ENCODE results near the gene GADD45A.
"Not testable (repeated sequence)": the region's sequence is repeated elsewhere in the genome, so short reads cannot be mapped to it uniquely, and the experiment has no call there.

GADD45A gene

GRCh38 chr1:67710417-67710816 lies 25.4 kb downstream of the GADD45A start:
- in situ Hi-C loops (cut with HindIII; ENCODE audit: low pct_ligation_motif_present, low pct_unique_long_range_greater_than_20kb, low sequenced_read_pairs) = no loop called here
- no peak for DNase-seq

- in situ Hi-C loops (cut with HindIII; ENCODE audit: low pct_ligation_motif_present, low pct_unique_long_range_greater_than_20kb, low sequenced_read_pairs) = no loop called here
These were observed 26.3 kb downstream of the GADD45A start for GRCh38 chr1:67711158-67711854.

GRCh38 chr1:67711855-67712212 lies 26.8 kb downstream of the GADD45A start:
- no peak for DNase-seq
- in situ Hi-C loops (cut with HindIII; ENCODE audit: low pct_ligation_motif_present, low pct_unique_long_range_greater_than_20kb, low sequenced_read_pairs) = no loop called here

More at GRCh38 chr1:67711158-67711854, 26.3 kb downstream of the GADD45A start:
- DNase-seq = no peak

GRCh38 chr1:67713057-67713846 lies 28.3 kb downstream of the GADD45A start:
- peak; percentile 80 for DNase-seq
- in situ Hi-C loops (cut with HindIII; ENCODE audit: low pct_ligation_motif_present, low pct_unique_long_range_greater_than_20kb, low sequenced_read_pairs) = no loop called here

GRCh38 chr1:67715819-67716218 lies 30.8 kb downstream of the GADD45A start:
- in situ Hi-C loops (cut with HindIII; ENCODE audit: low pct_ligation_motif_present, low pct_unique_long_range_greater_than_20kb, low sequenced_read_pairs) = no loop called here
- DNase-seq = no peak

- DNase-seq = peak; percentile 22
- in situ Hi-C loops (cut with HindIII; ENCODE audit: low pct_ligation_motif_present, low pct_unique_long_range_greater_than_20kb, low sequenced_read_pairs) = no loop called here
These were observed 31.8 kb downstream of the GADD45A start for GRCh38 chr1:67716800-67717199.

- peak; percentile 38 for DNase-seq
- in situ Hi-C loops (cut with HindIII; ENCODE audit: low pct_ligation_motif_present, low pct_unique_long_range_greater_than_20kb, low sequenced_read_pairs) = no loop called here
These were observed 32.9 kb downstream of the GADD45A start for GRCh38 chr1:67717876-67718275.

- in situ Hi-C loops (cut with HindIII; ENCODE audit: low pct_ligation_motif_present, low pct_unique_long_range_greater_than_20kb, low sequenced_read_pairs) = no loop called here
- DNase-seq = no peak
These were observed 34.6 kb downstream of the GADD45A start for GRCh38 chr1:67719329-67720196.

- in situ Hi-C loops (cut with HindIII; ENCODE audit: low pct_ligation_motif_present, low pct_unique_long_range_greater_than_20kb, low sequenced_read_pairs) = no loop called here
- DNase-seq = no peak
These were observed 36.1 kb downstream of the GADD45A start for GRCh38 chr1:67721112-67721511.

- no peak for DNase-seq
- in situ Hi-C loops (cut with HindIII; ENCODE audit: low pct_ligation_motif_present, low pct_unique_long_range_greater_than_20kb, low sequenced_read_pairs) = no loop called here
These were observed 36.8 kb downstream of the GADD45A start for GRCh38 chr1:67721650-67722291.

- in situ Hi-C loops (cut with HindIII; ENCODE audit: low pct_ligation_motif_present, low pct_unique_long_range_greater_than_20kb, low sequenced_read_pairs) = no loop called here
- DNase-seq = no peak
These were observed 37.4 kb downstream of the GADD45A start for GRCh38 chr1:67722292-67722944.

GRCh38 chr1:67723126-67723525 lies 38.1 kb downstream of the GADD45A start:
- in situ Hi-C loops (cut with HindIII; ENCODE audit: low pct_ligation_motif_present, low pct_unique_long_range_greater_than_20kb, low sequenced_read_pairs) = no loop called here
- DNase-seq = no peak

GRCh38 chr1:67723620-67724019 lies 38.6 kb downstream of the GADD45A start:
- in situ Hi-C loops (cut with HindIII; ENCODE audit: low pct_ligation_motif_present, low pct_unique_long_range_greater_than_20kb, low sequenced_read_pairs) = no loop called here
- peak; percentile 18 for DNase-seq

- peak; percentile 90 for DNase-seq
These were observed 40.0 kb downstream of the GADD45A start for GRCh38 chr1:67724928-67725560.

GRCh38 chr1:67726224-67726623 lies 41.2 kb downstream of the GADD45A start:
- no peak for DNase-seq
- in situ Hi-C loops (cut with HindIII; ENCODE audit: low pct_ligation_motif_present, low pct_unique_long_range_greater_than_20kb, low sequenced_read_pairs) = no loop called here

More at GRCh38 chr1:67724928-67725560, 40.0 kb downstream of the GADD45A start:
- in situ Hi-C loops (cut with HindIII; ENCODE audit: low pct_ligation_motif_present, low pct_unique_long_range_greater_than_20kb, low sequenced_read_pairs) = no loop called here

- no peak for DNase-seq
- in situ Hi-C loops (cut with HindIII; ENCODE audit: low pct_ligation_motif_present, low pct_unique_long_range_greater_than_20kb, low sequenced_read_pairs) = no loop called here
These were observed 44.9 kb downstream of the GADD45A start for GRCh38 chr1:67729872-67730271.

- DNase-seq; in situ Hi-C loops (cut with HindIII; ENCODE audit: low pct_ligation_motif_present, low pct_unique_long_range_greater_than_20kb, low sequenced_read_pairs): not testable (repeated sequence)
These were observed 45.3 kb downstream of the GADD45A start for GRCh38 chr1:67730312-67730711.

- DNase-seq = no peak
- in situ Hi-C loops (cut with HindIII; ENCODE audit: low pct_ligation_motif_present, low pct_unique_long_range_greater_than_20kb, low sequenced_read_pairs) = no loop called here
These were observed 46.3 kb downstream of the GADD45A start for GRCh38 chr1:67731322-67731721.

All from ACHN (cell line).